ENCODE data around the gene TPX2.
"Not testable (repeated sequence)": the region's sequence is repeated elsewhere in the genome, so short reads cannot be mapped to it uniquely, and the experiment has no call there.

Gene TPX2

GRCh38 chr20:31815408-31816188, 76.5 kb downstream of the TPX2 start:
- DNase-seq, result no peak

GRCh38 chr20:31816221-31816620, 77.1 kb downstream of the TPX2 start:
- no peak for DNase-seq

GRCh38 chr20:31817461-31817860, 78.4 kb downstream of the TPX2 start:
- DNase-seq, result no peak

GRCh38 chr20:31818376-31818908, 79.4 kb downstream of the TPX2 start:
- DNase-seq, result no peak

GRCh38 chr20:31819083-31819784, 80.1 kb downstream of the TPX2 start, which contains the start of gene MYLK2:
Gene MYLK2 (plus strand): TSS chr20:31819356. CDS start chr20:31819581, 225 bp downstream.
- no peak for DNase-seq

GRCh38 chr20:31820228-31820627, 81.1 kb downstream of the TPX2 start:
- no peak for DNase-seq

GRCh38 chr20:31821427-31821826, 82.3 kb downstream of the TPX2 start:
- no peak for DNase-seq

GRCh38 chr20:31822421-31823330, 83.6 kb downstream of the TPX2 start:
- DNase-seq, result peak; percentile 70 to 80

- no peak for DNase-seq
These were observed 84.5 kb downstream of the TPX2 start for GRCh38 chr20:31823360-31824124.

- DNase-seq, result no peak
These were observed 85.0 kb downstream of the TPX2 start for GRCh38 chr20:31824125-31824485.

GRCh38 chr20:31824554-31825313, 85.6 kb downstream of the TPX2 start:
- DNase-seq, result no peak

- DNase-seq, result no peak
These were observed 87.0 kb downstream of the TPX2 start for GRCh38 chr20:31826074-31826473.

GRCh38 chr20:31827059-31827458, 88.0 kb downstream of the TPX2 start:
- no peak for DNase-seq

- not testable (repeated sequence) for DNase-seq
These were observed 88.9 kb downstream of the TPX2 start for GRCh38 chr20:31828016-31828415.

- no peak for DNase-seq
These were observed 90.6 kb downstream of the TPX2 start for GRCh38 chr20:31829731-31830130.

- DNase-seq, result no peak
These were observed 91.4 kb downstream of the TPX2 start for GRCh38 chr20:31830406-31830981.

GRCh38 chr20:31831211-31831610, 92.1 kb downstream of the TPX2 start:
- no peak for DNase-seq

- DNase-seq, result no peak
These were observed 92.7 kb downstream of the TPX2 start for GRCh38 chr20:31831771-31832306.

GRCh38 chr20:31833130-31833930, 94.2 kb downstream of the TPX2 start:
- DNase-seq, result peak; percentile 64 to 75

All from stimulated activated CD4-positive, alpha-beta T cell treated with anti-CD3 and anti-CD28 coated beads, Interleukin-2, amount 100 ng/mL, for 48 hours (primary cell).